ENCODE data around the gene HIGD1B. TPM values are rescaled to one million over a fixed set of nuclear protein-coding genes. Genes with fewer than 3 reads are reported as not detected.

HIGD1B gene
- not detected for total RNA-seq

GRCh38 chr17:44847586-44847985 lies at the start of gene HIGD1B:
Gene HIGD1B (plus strand): TSS chr17:44847883. CDS start chr17:44848153, 270 bp downstream.
- intact Hi-C loops (cut with DNase I): no loop called here
- WGBS, 2 donors: 60 to 72% methylated on average over 2 of the region's 2 CpGs
- Histone ChIP-seq H3K27me3 (no peaks in the 10 kb centered on the region), H3K4me3 (replicated peaks in 1 of 3) (no peak within 1 kb of the TSS), H3K36me3 (peaks cover 23 to 24% of the 10 kb centered on the region in 2 donors), H3K9me3 (no peaks in the 10 kb centered on the region), H3K27ac (no peak within 1 kb of the TSS), H3K4me1 (no peaks in the 10 kb centered on the region)
- DNase-seq: no peak
- TF ChIP-seq CTCF (IDR thresholded peaks at IDR 0.05): no peak
- TF ChIP-seq POLR2A (IDR thresholded peaks at IDR 0.05): no peak

- no peak overlapping the region for H3K4me3 ChIP-seq (replicated peaks in 1 of 3)
- 88% methylated on average over 2 of the region's 2 CpGs for WGBS, 2 donors
- TF ChIP-seq POLR2A (IDR thresholded peaks at IDR 0.05) (no peak), CTCF (IDR thresholded peaks at IDR 0.05) (no peak)
- no peak overlapping the region for H3K27ac ChIP-seq
- no peaks in the 10 kb centered on the region for H3K9me3 ChIP-seq
- peaks cover 0 to 8% of the 10 kb centered on the region in 2 donors for H3K4me1 ChIP-seq
- no peak for DNase-seq
- no peaks in the 10 kb centered on the region for H3K27me3 ChIP-seq
- intact Hi-C loops (cut with DNase I): no loop called here
- H3K36me3 ChIP-seq: no peaks in the 10 kb centered on the region
Observed at GRCh38 chr17:44798356-44798755, 49.3 kb upstream of the HIGD1B start.

- no peak overlapping the region for H3K27ac ChIP-seq
- intact Hi-C loops (cut with DNase I): no loop called here
- DNase-seq: no peak
- no peaks in the 10 kb centered on the region for H3K27me3 ChIP-seq
- no peak for TF ChIP-seq POLR2A (IDR thresholded peaks at IDR 0.05)
- TF ChIP-seq CTCF (IDR thresholded peaks at IDR 0.05): no peak
- H3K9me3 ChIP-seq: no peaks in the 10 kb centered on the region
- WGBS, 2 donors: 93 to 98% methylated on average over 5 of the region's 5 CpGs
- H3K4me1 ChIP-seq: no peaks in the 10 kb centered on the region
- no peak overlapping the region for H3K4me3 ChIP-seq (replicated peaks in 1 of 3)
- no peaks in the 10 kb centered on the region for H3K36me3 ChIP-seq
Observed at GRCh38 chr17:44801880-44802279, 45.8 kb upstream of the HIGD1B start.

GRCh38 chr17:44804302-44805089 lies 43.2 kb upstream of the HIGD1B start:
- no peak for DNase-seq
- no peaks in the 10 kb centered on the region for H3K4me1 ChIP-seq
- TF ChIP-seq CTCF (IDR thresholded peaks at IDR 0.05) (no peak), POLR2A (IDR thresholded peaks at IDR 0.05) (no peak)
- intact Hi-C loops (cut with DNase I): no loop called here
- no peaks in the 10 kb centered on the region for H3K9me3 ChIP-seq
- H3K27ac ChIP-seq: no peak overlapping the region
- no peaks in the 10 kb centered on the region for H3K36me3 ChIP-seq
- H3K27me3 ChIP-seq: no peaks in the 10 kb centered on the region
- H3K4me3 ChIP-seq (replicated peaks in 1 of 3): no peak overlapping the region
- whole genome bisulfite sequencing, 2 donors: 78 to 88% methylated on average over 10 of the region's 10 CpGs

GRCh38 chr17:44807093-44807816 lies 40.4 kb upstream of the HIGD1B start:
- H3K9me3 ChIP-seq: no peaks in the 10 kb centered on the region
- intact Hi-C loops (cut with DNase I): no loop called here
- no peak overlapping the region for H3K27ac ChIP-seq
- H3K27me3 ChIP-seq: no peaks in the 10 kb centered on the region
- no peaks in the 10 kb centered on the region for H3K4me1 ChIP-seq
- TF ChIP-seq POLR2A (IDR thresholded peaks at IDR 0.05): no peak
- no peak for TF ChIP-seq CTCF (IDR thresholded peaks at IDR 0.05)
- WGBS, 2 donors: 89% methylated on average over 4 of the region's 4 CpGs
- H3K4me3 ChIP-seq (replicated peaks in 1 of 3): no peak overlapping the region
- no peak for DNase-seq
- no peaks in the 10 kb centered on the region for H3K36me3 ChIP-seq
